WERI-Rb-1 (cell line): ENCODE measurements around the gene PTPN6.
A peak's percentile ranks its signal among the peaks of the same experiment; 100 is the strongest.

Experiments used
- DNase-seq: peaks from one replicate; pipeline ENCODE4 v3.0.0-alpha.2; 2020
- H3K27ac ChIP-seq: fragments of 250-450 bp; sonication (Bioruptor Pico); 2 replicates; pipeline ENCODE4 v1.5.1; 2020; ENCODE audit warnings: mild to moderate bottlenecking, moderate library complexity
- H3K27me3 ChIP-seq: fragments of 250-450 bp; sonication (Bioruptor Pico); 2 replicates; pipeline ENCODE4 v1.5.1; 2021; ENCODE audit warnings: mild to moderate bottlenecking, low read depth, moderate library complexity; ENCODE audit not compliant: insufficient read depth, severe bottlenecking
- H3K36me3 ChIP-seq: fragments of 250-450 bp; sonication (Bioruptor Pico); 2 replicates; pipeline ENCODE4 v1.5.1; 2020; ENCODE audit warnings: mild to moderate bottlenecking, moderate library complexity
- H3K4me3 ChIP-seq: 2 replicates; pipeline ENCODE4 v1.5.1; 2011; ENCODE audit warnings: low read depth, mild to moderate bottlenecking, control low read depth, low read length
- H3K9me3 ChIP-seq: fragments of 250-450 bp; sonication (Bioruptor Pico); 2 replicates; pipeline ENCODE4 v1.5.1; 2021; ENCODE audit warnings: mild to moderate bottlenecking, moderate library complexity; ENCODE audit not compliant: severe bottlenecking
- TF ChIP-seq, protein P1 (sequence below): IDR thresholded peaks from 2 replicates; pipeline ENCODE4 v1.5.1; 2011; ENCODE audit warnings: low read depth, mild to moderate bottlenecking, control low read depth, inconsistent platforms, low read length

PTPN6 gene

DNA sequence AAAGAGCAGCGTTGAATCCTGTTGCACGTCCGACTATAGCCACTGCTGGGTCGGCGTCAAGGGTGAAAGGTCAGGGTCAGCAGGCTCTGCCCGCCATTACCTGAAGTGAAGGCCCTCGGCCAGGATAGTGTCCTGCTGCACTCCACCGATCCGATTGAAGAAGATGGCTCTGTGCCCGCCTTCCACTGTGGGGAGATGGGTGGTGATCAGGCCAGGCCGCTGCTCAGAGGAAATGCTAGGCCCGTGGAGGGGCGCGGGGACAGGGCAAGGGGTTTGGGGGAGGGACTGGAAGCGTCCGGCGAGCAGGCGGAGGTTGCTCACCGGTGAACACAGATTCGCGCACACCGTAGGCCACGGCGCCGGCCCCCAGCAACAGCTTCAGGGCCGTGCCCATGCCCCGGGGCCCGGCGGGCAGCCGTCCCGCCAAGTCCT is 19.0 kb downstream of the PTPN6 start:
- Histone ChIP-seq H3K36me3 (peaks cover 62% of the 10 kb centered on the region), H3K9me3 (no peaks in the 10 kb centered on the region), H3K4me3 (peak overlapping the region; percentile 99), H3K27ac (peak overlapping the region; percentile 89), H3K27me3 (no peaks in the 10 kb centered on the region)
- no peak for DNase-seq
- TF ChIP-seq, protein P1, sequence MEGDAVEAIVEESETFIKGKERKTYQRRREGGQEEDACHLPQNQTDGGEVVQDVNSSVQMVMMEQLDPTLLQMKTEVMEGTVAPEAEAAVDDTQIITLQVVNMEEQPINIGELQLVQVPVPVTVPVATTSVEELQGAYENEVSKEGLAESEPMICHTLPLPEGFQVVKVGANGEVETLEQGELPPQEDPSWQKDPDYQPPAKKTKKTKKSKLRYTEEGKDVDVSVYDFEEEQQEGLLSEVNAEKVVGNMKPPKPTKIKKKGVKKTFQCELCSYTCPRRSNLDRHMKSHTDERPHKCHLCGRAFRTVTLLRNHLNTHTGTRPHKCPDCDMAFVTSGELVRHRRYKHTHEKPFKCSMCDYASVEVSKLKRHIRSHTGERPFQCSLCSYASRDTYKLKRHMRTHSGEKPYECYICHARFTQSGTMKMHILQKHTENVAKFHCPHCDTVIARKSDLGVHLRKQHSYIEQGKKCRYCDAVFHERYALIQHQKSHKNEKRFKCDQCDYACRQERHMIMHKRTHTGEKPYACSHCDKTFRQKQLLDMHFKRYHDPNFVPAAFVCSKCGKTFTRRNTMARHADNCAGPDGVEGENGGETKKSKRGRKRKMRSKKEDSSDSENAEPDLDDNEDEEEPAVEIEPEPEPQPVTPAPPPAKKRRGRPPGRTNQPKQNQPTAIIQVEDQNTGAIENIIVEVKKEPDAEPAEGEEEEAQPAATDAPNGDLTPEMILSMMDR: no peak

DNA sequence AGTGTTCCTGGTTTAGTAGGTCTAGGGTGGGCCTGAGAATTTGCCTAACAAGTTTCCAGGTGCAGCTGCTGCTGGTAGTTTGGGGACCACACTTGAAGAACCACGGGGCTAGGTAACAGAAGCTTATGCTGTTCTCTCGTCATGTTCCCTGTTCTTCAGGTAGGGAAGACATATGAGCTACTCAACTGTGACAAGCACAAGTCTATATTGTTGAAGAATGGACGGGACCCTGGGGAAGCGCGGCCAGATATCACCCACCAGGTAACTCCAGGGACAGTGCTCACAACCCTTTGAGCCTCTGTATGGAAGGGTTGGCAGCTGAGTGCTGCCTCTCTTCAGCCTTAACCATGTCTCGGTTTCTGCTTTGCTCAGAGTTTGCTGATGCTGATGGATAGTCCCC is 23.0 kb downstream of the PTPN6 start:
- no peaks in the 10 kb centered on the region for H3K9me3 ChIP-seq
- H3K4me3 ChIP-seq: no peak overlapping the region
- no peak overlapping the region for H3K27ac ChIP-seq
- H3K27me3 ChIP-seq: no peaks in the 10 kb centered on the region
- H3K36me3 ChIP-seq: peaks cover 58% of the 10 kb centered on the region
- no peak for DNase-seq
- TF ChIP-seq, protein P1: no peak

DNA sequence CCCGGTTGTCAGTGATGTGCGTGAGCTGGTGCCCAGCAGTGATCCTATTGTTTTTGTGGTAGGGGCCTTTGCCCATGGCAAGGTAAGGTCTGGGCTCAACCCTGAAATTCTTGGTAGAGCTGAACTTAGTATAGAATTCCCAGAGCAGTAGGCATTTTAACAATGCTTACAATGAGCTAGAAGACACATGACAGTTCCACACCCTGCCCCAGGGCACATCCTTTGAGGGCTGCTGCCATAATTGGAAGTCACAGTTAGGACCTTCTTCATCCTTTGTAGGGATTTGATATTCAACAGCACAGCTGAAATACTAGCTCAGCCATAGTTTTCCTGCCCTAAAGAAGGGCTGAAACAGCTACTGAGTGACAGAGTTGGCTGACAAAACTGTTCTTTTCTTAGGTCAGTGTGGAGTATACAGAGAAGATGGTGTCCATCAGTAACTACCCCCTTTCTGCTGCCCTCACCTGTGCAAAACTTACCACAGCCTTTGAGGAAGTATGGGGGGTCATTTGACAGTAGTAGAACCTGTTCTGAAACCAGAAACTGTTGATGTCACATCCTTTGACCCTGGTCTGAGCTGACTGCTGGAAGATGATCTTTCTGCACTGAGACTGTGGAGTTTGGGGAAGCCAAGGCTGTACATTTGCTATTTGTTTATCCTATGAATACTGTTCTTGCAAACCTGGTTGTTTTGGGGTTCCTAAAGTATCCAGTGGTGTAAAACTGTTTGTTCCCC is 24.3 kb downstream of the PTPN6 start:
- Histone ChIP-seq H3K4me3 (no peak overlapping the region), H3K36me3 (peaks cover 64% of the 10 kb centered on the region), H3K9me3 (no peaks in the 10 kb centered on the region), H3K27ac (no peak overlapping the region), H3K27me3 (no peaks in the 10 kb centered on the region)
- DNase-seq: no peak
- TF ChIP-seq, protein P1: no peak

DNA sequence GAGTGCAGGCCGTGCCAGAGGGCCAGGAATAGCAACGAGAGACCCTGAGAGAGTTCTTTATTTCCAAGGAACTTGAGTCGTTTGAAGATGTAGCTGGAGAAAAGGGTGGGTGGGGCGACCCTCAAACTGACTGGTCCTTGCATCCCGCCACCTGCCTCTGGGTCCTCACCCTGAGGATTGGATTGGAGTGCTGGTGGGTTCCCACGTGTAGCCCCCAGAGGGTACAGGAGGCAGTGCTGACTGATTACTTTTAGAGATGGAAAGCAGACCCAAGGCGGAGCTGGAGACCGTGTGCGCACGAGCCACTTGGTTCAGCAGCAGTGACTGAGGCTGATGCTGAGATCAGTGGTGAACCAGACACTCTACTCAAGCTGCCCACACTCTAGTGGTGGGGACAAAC is 26.5 kb downstream of the PTPN6 start:
- H3K27me3 ChIP-seq: no peaks in the 10 kb centered on the region
- TF ChIP-seq, protein P1: no peak
- H3K27ac ChIP-seq: no peak overlapping the region
- H3K9me3 ChIP-seq: no peaks in the 10 kb centered on the region
- DNase-seq: no peak
- peaks cover 67% of the 10 kb centered on the region for H3K36me3 ChIP-seq
- no peak overlapping the region for H3K4me3 ChIP-seq

DNA sequence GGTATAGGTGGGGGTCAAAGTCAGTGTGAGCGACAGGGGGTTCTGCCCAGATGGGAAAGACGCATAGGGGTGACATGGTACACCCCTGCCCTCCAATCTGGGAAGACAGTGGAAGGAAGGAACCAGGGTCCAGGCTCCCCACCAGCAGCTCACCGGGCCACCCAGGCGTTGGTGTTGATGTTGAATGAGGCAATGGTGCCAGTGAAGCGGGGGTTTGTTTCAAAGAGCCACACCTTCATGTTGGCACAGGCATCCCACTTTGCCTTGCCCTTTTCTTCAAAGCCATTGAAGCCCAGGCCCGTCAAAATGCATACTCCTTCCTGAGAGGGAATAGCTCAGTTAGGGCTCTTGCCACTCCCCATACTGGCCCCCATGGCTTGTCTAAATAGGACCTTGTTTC is 27.0 kb downstream of the PTPN6 start:
- no peaks in the 10 kb centered on the region for H3K27me3 ChIP-seq
- H3K27ac ChIP-seq: no peak overlapping the region
- no peak overlapping the region for H3K4me3 ChIP-seq
- H3K36me3 ChIP-seq: peaks cover 67% of the 10 kb centered on the region
- H3K9me3 ChIP-seq: no peaks in the 10 kb centered on the region
- TF ChIP-seq, protein P1: no peak
- DNase-seq: no peak

DNA sequence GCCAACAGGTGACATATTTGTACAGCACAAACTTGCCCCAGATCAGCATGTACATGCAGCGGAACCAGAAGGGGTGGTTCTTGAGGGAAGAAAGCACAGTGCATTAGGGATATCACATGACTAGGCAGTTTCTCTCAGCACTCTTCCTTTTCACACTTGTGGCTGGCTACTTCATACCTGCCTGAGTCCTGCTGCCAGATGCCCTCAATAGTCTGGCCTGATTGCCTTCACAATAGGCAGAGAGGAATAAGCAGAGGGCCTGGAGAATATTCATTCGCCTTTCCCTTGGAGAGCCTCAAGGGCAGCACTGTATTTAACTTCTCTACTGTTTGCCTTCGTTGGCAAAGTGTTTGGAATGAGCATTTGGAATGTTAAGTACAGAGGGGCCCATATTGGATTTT is 27.5 kb downstream of the PTPN6 start:
- H3K36me3 ChIP-seq: peaks cover 66% of the 10 kb centered on the region
- H3K27me3 ChIP-seq: no peaks in the 10 kb centered on the region
- H3K27ac ChIP-seq: no peak overlapping the region
- no peak for DNase-seq
- H3K4me3 ChIP-seq: no peak overlapping the region
- H3K9me3 ChIP-seq: no peaks in the 10 kb centered on the region
- TF ChIP-seq, protein P1: no peak
